Trophoblast cell (in vitro differentiated cells and primary cell): ENCODE measurements around the gene PSMC3.
A peak's percentile ranks its signal among the peaks of the same experiment; 100 is the strongest.

Experiments used
- DNase-seq, 2 donors: peaks; one replicate each; pipeline ENCODE4 v3.0.0-alpha.2; 2016
- H2AFZ ChIP-seq: 2 replicates; pipeline ENCODE4 v1.6.1; 2013; ENCODE audit warnings: low read length, moderate library complexity, mild to moderate bottlenecking; ENCODE audit not compliant: insufficient read depth, poor library complexity
- H2AK5ac ChIP-seq: 2 replicates; pipeline ENCODE4 v1.6.1; 2013; ENCODE audit warnings: mild to moderate bottlenecking, low read length
- H2BK120ac ChIP-seq: 2 replicates; pipeline ENCODE4 v1.6.1; 2013; ENCODE audit warnings: low read length, mild to moderate bottlenecking, moderate library complexity; ENCODE audit not compliant: insufficient read depth, poor library complexity
- H2BK12ac ChIP-seq: 2 replicates; pipeline ENCODE4 v1.6.1; 2013; ENCODE audit warnings: mild to moderate bottlenecking, low read length, moderate library complexity
- H2BK5ac ChIP-seq: 2 replicates; pipeline ENCODE4 v1.6.1; 2013; ENCODE audit warnings: low read length, low read depth, moderate library complexity, mild to moderate bottlenecking; ENCODE audit not compliant: poor library complexity
- H3K14ac ChIP-seq: 2 replicates; pipeline ENCODE4 v1.6.1; 2013; ENCODE audit warnings: mild to moderate bottlenecking, low read length
- H3K18ac ChIP-seq: 2 replicates; pipeline ENCODE4 v1.6.1; 2013; ENCODE audit warnings: mild to moderate bottlenecking, low read length
- H3K23ac ChIP-seq: 2 replicates; pipeline ENCODE4 v1.6.1; 2013; ENCODE audit warnings: low read length
- H3K27ac ChIP-seq: 2 replicates; pipeline ENCODE4 v1.5.1; 2013; ENCODE audit warnings: low read depth, mild to moderate bottlenecking, inconsistent platforms, low read length, moderate library complexity
- H3K27me3 ChIP-seq: 2 replicates; pipeline ENCODE4 v1.6.1; 2013; ENCODE audit warnings: inconsistent platforms, mild to moderate bottlenecking, low read length, moderate library complexity; ENCODE audit not compliant: insufficient read depth
- H3K36me3 ChIP-seq, 2 experiments: 1 replicate in 1 of 2; 2 replicates in 1 of 2; pipeline ENCODE4 v1.6.1; 2013; ENCODE audit warnings: low read length in 2 of 2, mild to moderate bottlenecking in 2 of 2, moderate library complexity in 1 of 2; ENCODE audit not compliant: insufficient read depth in 2 of 2, control insufficient read depth in 1 of 2
- H3K4ac ChIP-seq: 2 replicates; pipeline ENCODE4 v1.6.1; 2013; ENCODE audit warnings: low read depth, mild to moderate bottlenecking, low read length, moderate library complexity
- H3K4me1 ChIP-seq, 2 experiments: 1 replicate in 1 of 2; 2 replicates in 1 of 2; pipeline ENCODE4 v1.6.1; 2013; ENCODE audit warnings: low read length in 2 of 2, mild to moderate bottlenecking in 2 of 2, moderate library complexity in 1 of 2; ENCODE audit not compliant: insufficient read depth in 2 of 2, control insufficient read depth in 1 of 2
- H3K4me2 ChIP-seq: 2 replicates; pipeline ENCODE4 v1.6.1; 2013; ENCODE audit warnings: inconsistent platforms, mild to moderate bottlenecking, low read length, moderate library complexity
- H3K4me3 ChIP-seq: 2 replicates; pipeline ENCODE4 v1.5.1; 2013; ENCODE audit warnings: mild to moderate bottlenecking, low read depth, low read length, inconsistent platforms
- H3K79me1 ChIP-seq: one replicate; pipeline ENCODE4 v1.6.1; 2013; ENCODE audit warnings: low read length
- H3K79me2 ChIP-seq: 2 replicates; pipeline ENCODE4 v1.6.1; 2013; ENCODE audit warnings: low read length, mild to moderate bottlenecking; ENCODE audit not compliant: control insufficient read depth, insufficient read depth, poor library complexity
- H3K9ac ChIP-seq: 2 replicates; pipeline ENCODE4 v1.6.1; 2013; ENCODE audit warnings: mild to moderate bottlenecking, low read length
- H3K9me3 ChIP-seq: 2 replicates; pipeline ENCODE4 v1.6.1; 2013; ENCODE audit warnings: low read depth, mild to moderate bottlenecking, control low read depth, inconsistent platforms, low read length; ENCODE audit not compliant: insufficient read depth
- H4K12ac ChIP-seq: 2 replicates; pipeline ENCODE4 v1.6.1; 2013; ENCODE audit warnings: low read depth, mild to moderate bottlenecking, low read length, moderate library complexity
- H4K8ac ChIP-seq: 2 replicates; pipeline ENCODE4 v1.6.1; 2013; ENCODE audit warnings: low read depth, mild to moderate bottlenecking, low read length, moderate library complexity
- H4K91ac ChIP-seq: one replicate; pipeline ENCODE4 v1.6.1; 2013; ENCODE audit warnings: low read depth, mild to moderate bottlenecking, low read length, moderate library complexity
- WGBS: extraction: QIAGEN DNeasy Blood & Tissue Kit; methylation state at CpG from one replicate; pipeline ENCODE4 v1.1.7; 2013; ENCODE audit warnings: missing lambda C conversion rate; ENCODE audit not compliant: insufficient read length, insufficient coverage; ENCODE audit errors: extremely low coverage; 5-methylcytosine and 5-hydroxymethylcytosine counted together

The PSMC3 gene

DNA sequence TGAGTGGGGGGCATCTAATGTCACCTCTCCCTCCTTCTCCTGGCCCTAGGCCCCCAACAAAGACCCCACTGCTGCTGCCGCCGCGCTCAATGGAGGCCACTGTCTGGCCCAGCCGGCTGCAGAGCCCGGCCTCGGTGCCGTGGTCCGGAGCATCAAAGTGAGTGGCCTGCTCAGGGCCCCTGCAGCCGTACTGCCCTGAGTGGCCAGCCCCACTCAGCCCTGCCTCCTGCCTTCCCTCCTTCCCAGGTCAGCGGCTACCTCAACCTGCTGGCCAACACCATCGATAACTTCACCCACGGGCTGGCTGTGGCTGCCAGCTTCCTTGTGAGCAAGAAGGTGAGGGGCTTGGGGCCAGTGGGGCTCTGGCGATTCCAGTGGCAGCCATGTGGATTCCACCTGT, 12.9 kb downstream of the PSMC3 start:
- Histone ChIP-seq H3K79me2 (peaks cover 6% of the 10 kb centered on the region), H3K27ac (no peak overlapping the region), H3K79me1 (peaks cover 6% of the 10 kb centered on the region), H2AFZ (no peak overlapping the region), H3K27me3 (no peaks in the 10 kb centered on the region), H3K4ac (no peak overlapping the region), H4K8ac (no peak overlapping the region), H2AK5ac (no peak overlapping the region), H2BK5ac (no peak overlapping the region), H3K36me3 (peaks cover 55 to 64% of the 10 kb centered on the region in 2 experiments), H4K91ac (no peak overlapping the region), H3K4me1 (peaks cover 13 to 21% of the 10 kb centered on the region in 2 experiments), H3K4me2 (no peak overlapping the region), H3K9me3 (no peaks in the 10 kb centered on the region), H4K12ac (no peak overlapping the region), H2BK12ac (no peak overlapping the region), H3K14ac (no peak overlapping the region), H3K23ac (no peak overlapping the region), H3K4me3 (no peak overlapping the region), H3K9ac (no peak overlapping the region), H3K18ac (no peak overlapping the region), H2BK120ac (no peak overlapping the region)
- no peak for DNase-seq
- WGBS, result no CpG with 5 or more reads among the region's 13 CpGs

GRCh38 chr11:47411884-47412746, 14.1 kb downstream of the PSMC3 start:
- WGBS, result no CpG with 5 or more reads among the region's 12 CpGs

DNA sequence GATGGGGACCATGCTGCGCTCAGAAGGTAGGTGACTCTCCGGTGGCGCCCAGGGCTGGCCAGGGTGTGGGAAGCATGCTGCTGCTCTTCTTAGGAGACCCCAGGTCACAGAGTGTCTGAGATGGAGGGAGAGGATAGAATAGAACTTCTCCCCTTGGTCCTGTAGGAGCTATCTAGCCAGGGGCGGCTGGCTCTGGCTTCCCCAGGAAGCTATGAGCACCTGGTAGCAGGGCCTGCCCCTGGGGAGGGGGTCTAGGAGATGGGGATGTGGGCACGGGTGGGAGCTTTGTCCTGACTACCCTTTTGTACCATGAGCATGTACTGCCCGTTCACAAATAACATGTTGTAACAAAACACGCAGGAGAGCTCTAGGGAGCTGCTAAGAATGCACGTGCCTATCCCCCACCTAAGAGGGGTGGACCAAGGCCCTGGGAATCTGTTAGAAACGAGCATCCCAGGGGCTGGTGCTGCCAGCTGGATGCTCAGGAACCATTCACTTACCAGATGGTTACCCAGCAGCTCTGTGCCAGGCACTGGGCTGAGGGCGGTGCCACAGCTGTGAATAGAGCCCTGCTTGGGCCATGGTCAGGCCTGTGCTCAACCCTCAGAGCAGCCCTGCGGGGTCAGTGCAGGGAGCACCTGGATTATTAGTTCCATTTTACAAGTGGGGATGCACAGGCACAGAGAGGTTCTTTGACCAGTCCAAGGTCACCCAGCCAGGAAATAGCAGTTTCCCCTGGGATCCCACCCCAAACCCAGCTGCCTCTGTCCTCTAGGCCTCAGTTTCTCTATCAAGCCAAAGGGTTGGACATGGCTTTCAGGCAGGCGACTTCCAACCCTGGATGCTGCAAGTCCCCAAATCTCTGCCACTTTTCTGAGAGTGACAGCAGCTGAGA, 15.6 kb downstream of the PSMC3 start:
- no peak overlapping the region for H4K91ac ChIP-seq
- WGBS, result no CpG with 5 or more reads among the region's 12 CpGs
- H3K27ac ChIP-seq, result no peak overlapping the region
- H3K4ac ChIP-seq, result no peak overlapping the region
- H2BK12ac ChIP-seq, result no peak overlapping the region
- H2BK120ac ChIP-seq, result no peak overlapping the region
- H4K8ac ChIP-seq, result no peak overlapping the region
- DNase-seq, result no peak
- no peak overlapping the region for H3K18ac ChIP-seq
- no peak overlapping the region for H3K4me3 ChIP-seq
- H3K9ac ChIP-seq, result no peak overlapping the region
- no peak overlapping the region for H2AK5ac ChIP-seq
- H2AFZ ChIP-seq, result no peak overlapping the region
- peaks cover 8% of the 10 kb centered on the region for H3K79me2 ChIP-seq
- no peaks in the 10 kb centered on the region for H3K27me3 ChIP-seq
- peaks cover 12% of the 10 kb centered on the region for H3K79me1 ChIP-seq
- H3K4me2 ChIP-seq, result no peak overlapping the region
- H4K12ac ChIP-seq, result peak overlapping the region; percentile 24
- peaks cover 15 to 23% of the 10 kb centered on the region in 2 experiments for H3K4me1 ChIP-seq
- no peak overlapping the region for H2BK5ac ChIP-seq
- no peak overlapping the region for H3K23ac ChIP-seq
- peaks cover 39 to 44% of the 10 kb centered on the region in 2 experiments for H3K36me3 ChIP-seq
- no peaks in the 10 kb centered on the region for H3K9me3 ChIP-seq
- H3K14ac ChIP-seq, result no peak overlapping the region

More at GRCh38 chr11:47411884-47412746, 14.1 kb downstream of the PSMC3 start:
- Histone ChIP-seq H3K4me3 (no peak overlapping the region), H2AK5ac (no peak overlapping the region), H3K27me3 (no peaks in the 10 kb centered on the region), H3K36me3 (peaks cover 45 to 54% of the 10 kb centered on the region in 2 experiments), H3K4me1 (peaks cover 18 to 27% of the 10 kb centered on the region in 2 experiments), H3K79me1 (peaks cover 12% of the 10 kb centered on the region), H3K14ac (no peak overlapping the region), H2BK12ac (no peak overlapping the region), H2BK5ac (no peak overlapping the region), H3K4ac (no peak overlapping the region), H4K8ac (no peak overlapping the region), H3K4me2 (no peak overlapping the region), H3K23ac (no peak overlapping the region), H3K9me3 (no peaks in the 10 kb centered on the region), H2AFZ (no peak overlapping the region), H2BK120ac (no peak overlapping the region), H3K27ac (no peak overlapping the region), H4K12ac (no peak overlapping the region), H3K18ac (peak overlapping the region; percentile 20), H4K91ac (no peak overlapping the region), H3K9ac (no peak overlapping the region), H3K79me2 (peaks cover 8% of the 10 kb centered on the region)
- peak; percentile 42 to 66 for DNase-seq
